Measurements from ENCODE around the gene MAPK10.

MAPK10 gene

GRCh38 chr4:86108137-86108536 is 251.7 kb downstream of the MAPK10 start:
- no peak for TF ChIP-seq RAD21 (IDR thresholded peaks at IDR 0.05; ENCODE audit: low read depth)
- TF ChIP-seq REST (IDR thresholded peaks at IDR 0.05; ENCODE audit: low read depth), result no peak
- TF ChIP-seq TEAD4 (IDR thresholded peaks at IDR 0.05), result no peak
- no peak for TF ChIP-seq EGR1 (IDR thresholded peaks at IDR 0.05)
- no peak for TF ChIP-seq ZBTB7A (IDR thresholded peaks at IDR 0.05; ENCODE audit: low read depth)
- no peak for TF ChIP-seq EP300 (IDR thresholded peaks at IDR 0.05; ENCODE audit: borderline replicate concordance)
- no peak for TF ChIP-seq MAX (IDR thresholded peaks at IDR 0.05)
- no peak for TF ChIP-seq TCF12 (IDR thresholded peaks at IDR 0.05; ENCODE audit: low read depth)
- no peak for TF ChIP-seq FOXM1 (IDR thresholded peaks at IDR 0.05; ENCODE audit: borderline replicate concordance, low read depth)
- no peak for TF ChIP-seq TAF1 (IDR thresholded peaks at IDR 0.05; ENCODE audit: low read depth)
- TF ChIP-seq USF1 (IDR thresholded peaks at IDR 0.05), result no peak
- TF ChIP-seq YY1 (IDR thresholded peaks at IDR 0.05; ENCODE audit: low read depth), result no peak
- TF ChIP-seq NFIC (IDR thresholded peaks at IDR 0.05), result no peak
- TF ChIP-seq CREB1 (IDR thresholded peaks at IDR 0.05; ENCODE audit: low read depth), result no peak
- no peak for TF ChIP-seq CEBPB (IDR thresholded peaks at IDR 0.05)

GRCh38 chr4:86107112-86107511 is 252.7 kb downstream of the MAPK10 start:
- no peak for TF ChIP-seq NFIC (IDR thresholded peaks at IDR 0.05)
- no peak for TF ChIP-seq CREB1 (IDR thresholded peaks at IDR 0.05; ENCODE audit: low read depth)
- no peak for TF ChIP-seq TCF12 (IDR thresholded peaks at IDR 0.05; ENCODE audit: low read depth)
- TF ChIP-seq CEBPB (IDR thresholded peaks at IDR 0.05), result no peak
- no peak for TF ChIP-seq REST (IDR thresholded peaks at IDR 0.05; ENCODE audit: low read depth)

- TF ChIP-seq REST (IDR thresholded peaks at IDR 0.05; ENCODE audit: low read depth), result no peak
- no peak for TF ChIP-seq CREB1 (IDR thresholded peaks at IDR 0.05; ENCODE audit: low read depth)
- TF ChIP-seq TCF12 (IDR thresholded peaks at IDR 0.05; ENCODE audit: low read depth), result no peak
- TF ChIP-seq TEAD4 (IDR thresholded peaks at IDR 0.05), result no peak
- no peak for TF ChIP-seq EGR1 (IDR thresholded peaks at IDR 0.05)
These were observed 253.4 kb downstream of the MAPK10 start for GRCh38 chr4:86106475-86106874.

GRCh38 chr4:86101841-86102240 is 258.0 kb downstream of the MAPK10 start:
- TF ChIP-seq EP300 (IDR thresholded peaks at IDR 0.05; ENCODE audit: borderline replicate concordance) (no peak), TCF12 (IDR thresholded peaks at IDR 0.05; ENCODE audit: low read depth) (no peak), ZBTB7A (IDR thresholded peaks at IDR 0.05; ENCODE audit: low read depth) (no peak), TEAD4 (IDR thresholded peaks at IDR 0.05) (no peak), MAX (IDR thresholded peaks at IDR 0.05) (no peak), FOXM1 (IDR thresholded peaks at IDR 0.05; ENCODE audit: borderline replicate concordance, low read depth) (no peak), EGR1 (IDR thresholded peaks at IDR 0.05) (no peak), CREB1 (IDR thresholded peaks at IDR 0.05; ENCODE audit: low read depth) (no peak), CEBPB (IDR thresholded peaks at IDR 0.05) (no peak), USF1 (IDR thresholded peaks at IDR 0.05) (no peak), NFIC (IDR thresholded peaks at IDR 0.05) (no peak), RAD21 (IDR thresholded peaks at IDR 0.05; ENCODE audit: low read depth) (no peak), YY1 (IDR thresholded peaks at IDR 0.05; ENCODE audit: low read depth) (no peak), TAF1 (IDR thresholded peaks at IDR 0.05; ENCODE audit: low read depth) (no peak), REST (IDR thresholded peaks at IDR 0.05; ENCODE audit: low read depth) (no peak)

Data from Ishikawa (cell line).